Activated T-helper 9 cell treated with anti-CD3 and anti-CD28 coated beads, Interleukin-2, amount 50 U/mL, for 16 hours (primary cell): Measurements from ENCODE around the gene ADM.

Experiments
- DNase-seq: peaks from one replicate; pipeline ENCODE4 v3.0.0-alpha.2; 2020; ENCODE audit warnings: low read depth

Gene ADM

GRCh38 chr11:10328314-10329098 lies 23.6 kb downstream of the ADM start:
- no peak for DNase-seq

GRCh38 chr11:10329356-10329755 lies 24.5 kb downstream of the ADM start:
- DNase-seq: no peak

GRCh38 chr11:10329935-10330334 lies 25.1 kb downstream of the ADM start:
- no peak for DNase-seq

GRCh38 chr11:10331548-10332289 lies 26.8 kb downstream of the ADM start:
- no peak for DNase-seq

- no peak for DNase-seq
Measured at GRCh38 chr11:10333490-10333889, 28.6 kb downstream of the ADM start.

GRCh38 chr11:10338287-10338686 lies 33.4 kb downstream of the ADM start:
- DNase-seq: no peak

GRCh38 chr11:10348650-10349280 lies 43.9 kb downstream of the ADM start:
- DNase-seq: no peak

GRCh38 chr11:10349281-10349665 lies 44.4 kb downstream of the ADM start:
- no peak for DNase-seq

- DNase-seq: no peak
Measured at GRCh38 chr11:10349806-10350205, 44.9 kb downstream of the ADM start.

GRCh38 chr11:10350334-10350733 lies 45.5 kb downstream of the ADM start:
- no peak for DNase-seq

- DNase-seq: no peak
Measured at GRCh38 chr11:10351435-10351764, 46.5 kb downstream of the ADM start.

GRCh38 chr11:10351765-10352641 lies 47.1 kb downstream of the ADM start:
- no peak for DNase-seq

- no peak for DNase-seq
Measured at GRCh38 chr11:10352921-10353550, 48.2 kb downstream of the ADM start.

- DNase-seq: no peak
Measured at GRCh38 chr11:10354389-10354788, 49.5 kb downstream of the ADM start.

- DNase-seq: no peak
Measured at GRCh38 chr11:10355257-10355661, 50.4 kb downstream of the ADM start.

- no peak for DNase-seq
Measured at GRCh38 chr11:10356161-10356560, 51.3 kb downstream of the ADM start.
